Dedifferentiated amniotic fluid mesenchymal stem cell (primary cell): ENCODE results near the gene FMN1.

Experiments used
- DNase-seq: peaks from one replicate; pipeline ENCODE4 v3.0.0-alpha.2; 2016; ENCODE audit errors: extremely low spot score

Gene FMN1

DNA sequence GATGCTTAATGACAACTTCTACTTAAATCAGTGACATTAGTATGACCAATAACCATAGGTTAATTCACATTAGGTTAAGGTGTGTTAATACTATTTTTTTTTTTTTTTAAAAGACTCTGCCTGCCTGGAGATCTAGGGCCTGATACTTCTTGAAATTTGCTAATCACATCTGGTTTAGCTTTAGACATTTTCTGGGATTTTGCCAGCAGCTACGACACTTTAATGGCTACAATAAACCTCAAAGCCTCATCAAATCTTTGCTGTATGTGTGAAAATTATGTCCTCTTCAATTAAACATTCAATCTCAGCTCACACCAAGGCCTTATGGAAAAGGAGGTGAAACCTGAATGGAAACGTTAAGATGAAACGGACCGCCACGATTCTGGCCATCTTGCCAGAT is 308.8 kb downstream of the FMN1 start:
- no peak for DNase-seq

DNA sequence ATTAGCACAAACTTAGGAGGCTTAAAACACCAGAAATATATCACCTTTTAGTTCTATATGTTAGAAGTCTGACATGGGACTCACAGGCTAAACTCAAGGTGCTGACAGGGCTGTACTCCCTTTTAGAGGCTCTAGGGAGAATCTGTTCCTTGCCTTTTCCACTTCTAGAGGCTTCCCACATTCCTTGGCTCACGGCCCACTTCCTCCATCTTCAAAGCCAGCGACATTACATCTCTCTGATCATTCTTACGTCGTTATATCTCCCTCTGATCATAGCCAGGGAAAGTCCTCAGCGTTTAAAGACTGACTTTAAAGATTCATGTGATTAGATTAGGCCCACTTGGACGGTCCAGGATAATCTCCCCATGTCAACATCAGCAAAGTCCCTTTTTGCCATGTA is 310.4 kb downstream of the FMN1 start:
- DNase-seq: no peak

DNA sequence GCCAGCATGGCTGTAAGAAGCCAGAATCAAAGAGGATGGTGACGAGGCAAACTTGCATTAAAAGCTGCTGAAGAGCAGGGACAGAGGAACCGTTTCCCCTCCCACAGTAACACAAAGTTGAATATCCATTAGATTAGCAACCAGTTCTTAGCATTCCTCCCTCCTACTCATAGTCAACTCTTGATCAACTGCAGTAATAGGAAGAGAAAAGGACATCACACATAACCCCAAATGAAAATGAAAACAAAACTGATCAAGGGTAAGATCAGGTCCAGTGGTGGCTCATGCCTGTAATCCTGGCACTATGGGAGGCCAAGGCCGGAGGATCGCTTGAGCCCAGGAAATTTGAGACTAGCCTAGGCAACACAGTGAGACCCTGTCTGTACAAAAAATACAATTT is 311.6 kb downstream of the FMN1 start:
- DNase-seq: no peak

DNA sequence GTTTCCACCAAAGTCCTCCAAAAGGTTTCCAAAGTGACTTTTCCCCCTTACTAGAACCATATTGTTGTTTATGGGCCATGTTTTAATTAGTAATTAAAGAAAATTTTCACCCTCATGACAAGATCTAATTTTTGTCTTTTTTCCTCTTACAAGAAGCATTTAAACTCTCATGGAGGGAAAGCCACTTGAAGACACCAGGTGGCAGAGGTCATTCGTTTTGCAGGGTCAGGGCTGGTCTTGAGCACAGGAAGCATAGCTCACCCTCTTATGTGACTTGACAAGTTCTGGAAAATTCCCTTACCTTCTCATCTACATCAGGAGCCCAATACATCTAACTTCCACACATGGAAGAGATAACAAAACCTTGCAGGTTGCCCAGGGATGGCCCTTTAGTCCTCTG is 313.0 kb downstream of the FMN1 start:
- no peak for DNase-seq

DNA sequence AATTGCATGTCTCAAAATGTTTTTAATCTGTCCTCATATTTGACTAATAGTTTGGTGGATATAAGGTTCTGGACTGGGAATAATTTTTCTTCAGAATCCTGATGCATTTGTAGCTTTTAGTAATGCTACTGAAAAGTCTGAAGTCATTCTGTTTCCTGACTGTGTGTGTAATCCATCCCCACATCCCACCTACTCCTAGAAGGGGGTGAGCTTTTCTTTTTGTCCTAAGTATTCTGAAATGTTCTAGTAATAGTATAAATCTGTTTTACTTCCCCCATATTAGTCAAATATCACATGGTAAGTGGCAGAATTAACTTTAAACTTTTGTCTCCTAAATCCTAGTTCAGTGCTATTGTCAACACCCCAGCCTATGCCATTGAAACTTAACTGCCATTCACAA is 313.9 kb downstream of the FMN1 start:
- no peak for DNase-seq

DNA sequence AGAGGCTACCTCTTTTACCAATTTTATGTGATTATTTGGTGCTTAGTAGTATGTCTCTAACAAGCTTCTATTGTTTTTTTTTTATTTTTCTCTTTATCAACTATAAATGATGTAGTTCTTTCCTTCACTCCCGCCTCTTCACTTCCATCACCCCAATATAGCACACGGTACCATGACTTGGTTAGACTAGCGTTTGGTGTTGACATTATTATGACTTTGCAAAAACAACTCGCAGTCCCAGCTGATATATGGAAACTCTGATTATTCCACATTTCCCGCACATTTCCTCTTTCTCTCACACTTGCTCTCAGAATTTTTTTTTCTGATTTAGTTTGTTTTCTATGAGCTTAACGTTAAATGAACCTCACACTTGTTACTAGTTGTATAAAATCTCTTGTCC is 314.5 kb downstream of the FMN1 start:
- DNase-seq: no peak

DNA sequence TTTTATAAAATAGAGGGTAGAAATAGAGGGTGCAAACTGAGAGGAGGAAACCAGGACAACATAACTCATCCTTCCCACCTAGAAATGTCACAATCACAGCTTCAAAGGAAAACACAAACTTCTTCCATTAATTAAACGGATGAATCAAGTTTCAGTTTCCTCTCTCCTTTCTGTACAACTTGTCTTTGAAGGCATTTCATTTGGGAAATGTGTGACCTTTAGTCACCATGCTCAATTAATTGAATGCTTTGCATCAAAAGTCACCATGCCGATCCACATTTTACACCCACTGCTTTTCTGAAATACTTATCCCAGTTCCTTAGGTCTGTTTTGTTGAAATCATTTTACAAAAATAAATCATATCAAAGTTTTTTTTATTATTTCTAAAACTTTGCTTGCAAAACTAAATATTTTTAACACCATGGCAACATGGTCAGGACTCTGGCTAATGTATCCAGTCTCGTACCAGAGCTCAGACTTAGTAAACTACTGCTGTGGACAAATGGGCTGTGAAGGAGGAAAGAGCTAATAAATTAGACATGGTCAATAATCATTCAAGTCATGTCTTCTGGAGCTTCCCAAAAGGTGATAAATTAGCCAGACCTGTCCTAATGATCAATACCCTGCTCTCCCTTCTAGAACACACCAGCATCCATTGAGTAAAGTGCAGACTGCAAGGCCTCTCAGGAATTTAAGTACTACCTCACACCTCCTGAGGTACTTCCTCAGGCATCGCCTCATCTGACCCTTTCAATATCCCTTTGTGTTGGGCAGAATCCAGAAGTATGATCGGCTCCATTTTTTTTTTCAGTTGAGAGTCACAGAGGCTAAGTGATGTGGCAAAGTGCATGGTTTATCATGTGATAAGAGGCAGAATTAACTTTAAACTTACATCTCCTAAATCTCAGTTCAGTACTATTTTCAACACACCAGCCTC is 315.4 kb downstream of the FMN1 start:
- DNase-seq: no peak

DNA sequence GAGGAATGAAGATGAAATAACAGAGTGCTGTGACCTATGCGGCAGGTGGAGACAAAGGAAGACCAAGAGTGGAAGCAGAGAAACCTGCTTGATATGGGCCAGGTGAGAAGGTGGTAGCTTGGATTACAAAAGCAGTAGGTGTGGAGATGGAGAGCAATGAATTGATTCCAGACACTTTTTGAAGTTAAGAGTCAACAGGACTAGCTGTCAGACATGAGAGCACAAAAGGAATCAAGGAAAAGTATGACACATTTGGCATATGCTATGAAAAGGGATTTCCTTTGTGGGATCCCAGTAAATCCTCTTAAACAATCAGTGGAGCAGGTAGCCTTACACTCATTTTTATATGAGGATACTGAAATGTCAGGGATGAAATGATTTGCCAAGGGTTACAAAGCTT is 316.2 kb downstream of the FMN1 start:
- no peak for DNase-seq

DNA sequence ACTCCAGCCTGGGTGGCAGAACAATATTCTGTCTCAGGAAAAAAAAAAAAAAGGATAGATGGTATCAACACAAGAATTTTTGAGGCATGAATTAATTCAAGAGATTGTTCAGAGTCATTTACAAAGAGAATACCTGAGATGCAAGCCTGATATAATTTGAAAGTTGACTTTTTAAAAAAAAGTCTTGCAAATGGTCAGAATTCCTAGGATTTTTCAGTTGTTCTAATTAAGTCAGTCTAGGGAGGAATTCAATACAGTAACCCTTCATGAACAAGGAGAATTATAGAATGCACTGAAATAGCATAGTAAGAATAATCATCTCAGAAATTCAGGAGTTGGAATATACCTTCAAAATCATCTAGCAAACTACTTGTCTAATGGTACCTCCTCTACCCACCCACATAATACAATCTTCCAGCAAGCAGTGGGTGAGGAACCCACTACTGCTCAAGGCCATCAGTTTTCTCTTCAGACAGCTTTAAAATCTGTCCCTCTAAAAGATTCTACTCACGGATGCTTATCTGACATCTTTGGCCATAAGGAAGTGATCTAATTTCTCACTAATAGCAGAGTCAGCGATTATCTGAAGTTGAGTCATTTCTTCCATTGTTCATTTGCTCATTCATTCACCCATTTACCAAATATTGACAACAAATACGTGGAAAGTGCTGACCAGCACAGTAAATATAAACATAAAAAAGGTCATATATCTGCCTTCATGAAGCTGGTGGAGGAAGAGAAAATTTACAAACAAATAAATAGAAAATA is 317.1 kb downstream of the FMN1 start:
- DNase-seq: no peak

DNA sequence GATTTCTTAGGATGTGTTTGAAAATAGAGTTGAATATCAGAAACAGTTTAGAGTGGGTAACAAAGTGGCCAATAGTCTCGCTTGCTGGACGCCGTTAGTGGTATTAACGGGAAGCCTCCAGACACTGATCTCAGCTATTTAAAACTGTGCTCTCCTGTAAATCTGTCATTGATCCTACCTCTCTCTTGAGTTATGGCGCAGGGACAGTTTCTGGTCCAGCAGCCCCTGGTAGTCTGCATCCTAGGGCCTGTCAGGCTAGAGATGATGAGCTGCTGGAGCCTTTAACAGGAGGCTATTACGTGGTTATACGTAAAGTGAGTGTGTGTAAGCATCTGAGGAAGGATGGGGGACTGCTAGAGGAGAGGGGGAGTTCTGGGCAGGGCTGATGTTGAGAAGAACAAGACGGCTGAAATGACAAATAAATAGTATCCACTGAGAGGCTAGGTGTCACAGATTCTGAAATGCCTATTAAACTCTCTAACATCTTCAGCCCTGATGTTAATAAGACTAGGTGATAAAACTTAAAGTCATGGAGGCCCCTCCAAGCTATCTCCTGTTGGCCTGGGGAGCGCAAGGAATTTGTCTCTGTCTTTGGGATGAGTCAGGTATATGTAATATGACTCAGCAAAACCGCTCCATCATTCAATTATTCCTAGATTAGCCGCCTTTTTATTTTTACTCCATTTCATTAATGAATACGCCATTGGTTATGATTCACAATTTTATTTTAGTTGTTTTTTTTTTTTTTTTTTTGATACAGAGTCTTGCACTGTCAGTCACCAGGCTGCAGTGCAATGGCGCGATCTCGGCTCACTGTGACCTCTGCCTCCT is 321.0 kb downstream of the FMN1 start:
- DNase-seq: no peak

DNA sequence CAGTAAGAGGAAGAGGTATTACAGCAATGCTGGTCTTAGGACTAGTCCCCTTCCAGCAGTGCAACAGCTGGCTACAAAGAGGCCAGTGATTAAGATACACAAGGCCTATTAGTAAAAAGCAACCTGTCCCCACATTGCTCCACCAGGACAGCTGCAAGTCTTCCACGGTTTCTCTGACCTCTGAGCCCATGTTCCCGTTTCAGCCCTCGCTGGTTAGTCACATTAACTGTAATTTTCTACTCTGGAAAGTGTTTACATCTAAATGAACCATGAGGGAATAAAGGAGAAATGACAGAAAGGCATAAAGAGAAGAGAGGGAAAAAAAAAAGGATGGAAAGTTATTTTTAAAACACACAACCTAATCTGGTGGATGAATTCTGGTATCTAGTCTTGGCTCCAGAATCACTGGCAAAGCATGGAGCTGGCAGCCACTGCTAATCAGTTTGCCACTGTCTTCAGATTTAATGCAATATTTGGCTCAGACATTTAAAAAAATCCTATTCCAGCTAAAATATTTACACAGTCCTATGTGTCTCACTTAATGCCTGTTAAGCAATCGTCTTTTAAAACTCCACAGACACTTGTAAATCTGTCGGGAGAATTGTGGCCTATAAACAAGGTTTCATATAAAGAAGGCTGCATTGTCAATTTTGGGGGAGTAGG is 321.8 kb downstream of the FMN1 start:
- no peak for DNase-seq

DNA sequence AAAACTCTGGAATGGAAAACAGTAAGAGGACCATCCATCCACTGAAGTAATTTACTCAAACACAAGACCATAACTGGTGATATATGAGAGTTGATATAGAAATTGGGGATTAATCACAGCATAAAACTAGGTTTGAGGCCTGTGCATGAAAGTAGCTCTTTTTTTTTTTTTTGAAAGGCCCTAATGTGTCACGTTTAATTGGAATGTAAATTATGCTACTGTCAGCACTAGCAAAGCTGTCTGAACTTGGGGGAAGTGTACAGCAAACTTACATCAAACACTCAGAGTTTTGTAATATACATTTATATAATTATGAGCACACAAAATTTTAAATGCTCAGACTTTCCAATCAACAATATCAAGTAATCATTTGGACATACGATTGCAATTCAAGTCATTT is 322.6 kb downstream of the FMN1 start:
- DNase-seq: no peak

DNA sequence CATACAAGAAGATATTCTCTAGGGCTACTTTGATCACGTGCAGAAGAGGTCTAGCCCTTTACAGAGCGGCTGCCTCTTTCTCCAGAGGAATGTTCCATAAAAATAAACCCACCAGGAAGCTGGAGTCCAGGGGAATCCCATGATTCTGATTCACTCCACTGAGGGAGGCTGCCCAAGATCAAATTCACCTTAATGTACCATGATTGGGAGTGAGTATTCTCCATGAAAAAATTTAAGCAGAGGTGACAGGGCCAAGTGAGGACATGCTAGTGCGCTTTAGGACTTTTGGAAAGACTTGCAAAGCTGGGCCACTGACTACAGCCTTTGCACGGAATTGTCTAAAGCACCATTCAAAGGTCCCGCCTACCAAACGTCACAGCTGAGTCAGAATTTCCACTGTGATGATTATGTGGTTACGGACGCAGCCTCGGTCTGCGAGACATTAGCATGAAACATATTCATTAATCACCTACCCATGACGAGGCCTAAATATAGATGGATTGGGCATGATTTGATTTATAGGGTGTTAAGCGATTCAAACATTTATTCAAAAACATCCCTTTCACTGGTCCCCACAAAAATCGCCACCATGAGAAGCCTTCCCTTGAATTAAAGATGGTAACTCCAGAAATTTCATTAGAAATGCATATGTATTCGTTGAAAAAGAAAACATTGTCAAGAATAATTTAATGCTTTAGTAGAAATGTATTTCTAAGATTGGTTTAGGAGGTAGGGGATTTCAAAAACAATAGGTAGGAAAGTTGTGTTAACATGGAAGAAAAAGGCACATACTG is 324.1 kb downstream of the FMN1 start:
- peak; percentile 86 for DNase-seq

DNA sequence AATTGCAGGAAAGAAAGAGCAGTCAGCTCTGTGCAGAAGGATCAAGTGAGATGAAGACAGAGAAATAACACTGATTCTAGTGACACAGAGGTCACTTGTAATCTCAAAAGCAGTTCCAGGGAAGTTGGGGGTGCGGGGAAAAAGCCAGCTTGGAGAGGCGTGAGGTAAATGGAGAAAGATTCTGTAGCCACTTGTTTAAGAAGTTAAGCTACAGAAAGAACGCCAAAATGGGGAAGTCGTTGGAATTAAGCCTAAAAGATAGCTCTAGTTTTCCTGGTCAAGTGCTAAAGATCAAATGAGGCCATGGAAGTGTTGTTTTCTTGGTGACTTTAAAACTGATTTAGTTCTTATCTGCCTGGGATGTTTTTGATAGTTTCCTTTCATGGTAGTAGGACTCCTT is 324.7 kb downstream of the FMN1 start:
- no peak for DNase-seq

DNA sequence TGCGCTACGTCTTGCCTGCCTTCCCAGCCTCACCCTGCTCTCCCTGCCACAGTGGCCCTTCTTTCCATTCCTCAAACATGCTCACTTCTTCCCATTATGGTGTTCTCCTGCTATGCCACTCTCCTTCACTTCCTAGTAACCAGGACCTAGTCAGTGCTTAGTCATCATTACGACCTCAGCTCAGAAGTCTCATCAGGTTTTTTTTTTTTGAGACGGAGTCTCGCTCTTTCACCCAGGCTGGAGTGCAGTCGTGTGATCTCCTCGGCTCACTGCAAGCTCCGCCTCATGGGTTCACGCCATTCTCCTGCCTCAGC is 327.2 kb downstream of the FMN1 start:
- DNase-seq: peak; percentile 35

DNA sequence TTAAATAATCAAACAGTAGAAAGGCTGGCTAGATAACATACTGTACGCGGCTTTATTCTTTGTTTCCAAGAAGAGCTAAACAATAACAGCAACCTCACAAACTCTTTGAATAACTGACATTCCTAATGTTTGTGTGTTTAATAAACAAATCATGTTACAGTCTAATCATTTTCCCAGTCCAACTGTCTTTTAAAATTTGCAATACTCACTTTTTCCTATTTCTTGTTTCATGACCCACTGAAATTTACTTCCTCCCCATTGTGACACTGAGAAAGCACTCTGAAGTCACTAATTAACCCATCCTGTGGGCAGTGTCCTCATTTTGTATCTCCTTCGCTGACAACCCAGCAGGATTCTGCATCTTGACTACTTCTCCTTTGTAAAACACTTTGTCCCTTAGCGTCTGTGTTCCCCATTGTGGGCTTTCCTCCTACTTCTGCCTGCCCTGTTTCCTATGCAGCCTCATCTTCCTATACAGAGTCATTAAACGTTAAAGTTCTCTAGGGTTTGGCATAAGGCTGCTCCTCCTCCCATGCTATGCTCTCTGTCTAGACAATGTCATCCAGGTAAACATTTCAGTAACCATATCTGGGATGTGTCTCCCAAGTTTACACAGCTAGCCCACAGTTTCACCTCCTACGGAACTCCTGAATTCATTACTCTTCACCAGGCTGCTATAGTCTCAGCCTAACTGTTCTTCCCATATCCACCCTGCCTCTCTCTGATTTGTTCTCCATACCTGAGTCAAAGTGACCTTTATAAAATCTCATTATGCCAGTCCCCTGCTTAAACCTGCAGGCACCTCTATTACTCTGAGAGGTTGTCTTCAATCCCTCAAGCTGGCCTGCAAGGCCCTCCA is 327.8 kb downstream of the FMN1 start:
- no peak for DNase-seq

DNA sequence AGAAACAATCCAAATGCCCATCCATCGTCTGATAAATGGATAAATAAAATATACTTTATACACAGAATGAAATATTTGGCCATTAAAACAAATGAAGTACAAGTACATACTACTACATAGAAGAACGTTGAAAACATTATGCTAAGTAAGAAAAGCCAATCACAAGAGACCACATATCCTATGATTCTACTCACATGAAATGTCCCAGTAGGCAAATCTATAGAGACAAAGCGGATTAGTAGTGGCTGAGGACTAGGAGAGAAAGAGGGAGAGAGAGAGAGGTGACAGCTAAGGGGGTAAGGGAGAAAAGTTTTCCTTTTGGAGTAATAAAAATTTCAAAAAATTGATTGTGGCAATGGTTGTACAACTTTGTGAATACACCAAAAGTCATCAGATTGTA is 329.7 kb downstream of the FMN1 start:
- no peak for DNase-seq

DNA sequence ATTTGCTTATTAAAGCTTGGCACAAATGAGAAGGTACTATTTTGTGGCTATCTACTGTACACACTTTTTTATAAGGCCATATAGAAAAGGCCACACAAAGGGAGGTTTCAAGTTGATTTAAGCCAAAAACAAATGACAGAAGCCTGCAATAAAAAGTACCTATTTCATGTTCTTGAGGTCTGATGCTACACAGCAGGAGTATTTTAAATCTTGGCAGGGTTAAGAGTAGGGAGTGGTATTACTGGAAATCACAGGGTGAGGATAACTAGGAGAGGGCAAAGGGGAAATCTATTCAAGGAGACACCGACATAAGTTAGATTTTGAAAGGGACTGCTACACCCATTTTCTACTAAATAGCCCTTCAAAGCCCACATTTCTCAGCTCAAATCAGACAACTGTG is 330.5 kb downstream of the FMN1 start:
- DNase-seq: no peak

DNA sequence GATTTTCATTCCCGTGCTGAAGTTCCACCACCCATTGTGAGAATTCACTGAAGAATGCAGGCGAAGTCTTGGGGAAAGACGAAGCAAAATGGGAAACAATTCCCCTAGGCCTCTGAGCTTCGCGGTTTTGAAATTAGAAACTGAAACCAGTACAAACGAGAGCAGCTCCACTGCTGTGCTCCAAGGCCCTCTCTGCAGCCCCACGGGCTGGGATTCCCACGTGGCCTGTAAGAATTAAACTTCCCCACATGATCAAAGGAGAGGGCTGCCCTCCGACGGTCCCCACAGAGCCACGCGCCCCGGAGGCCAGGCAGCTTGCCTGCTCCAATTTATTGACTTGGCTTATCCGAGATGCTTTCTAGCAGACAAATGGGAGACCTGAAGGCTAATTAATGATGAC is 332.8 kb downstream of the FMN1 start:
- DNase-seq: peak; percentile 92

DNA sequence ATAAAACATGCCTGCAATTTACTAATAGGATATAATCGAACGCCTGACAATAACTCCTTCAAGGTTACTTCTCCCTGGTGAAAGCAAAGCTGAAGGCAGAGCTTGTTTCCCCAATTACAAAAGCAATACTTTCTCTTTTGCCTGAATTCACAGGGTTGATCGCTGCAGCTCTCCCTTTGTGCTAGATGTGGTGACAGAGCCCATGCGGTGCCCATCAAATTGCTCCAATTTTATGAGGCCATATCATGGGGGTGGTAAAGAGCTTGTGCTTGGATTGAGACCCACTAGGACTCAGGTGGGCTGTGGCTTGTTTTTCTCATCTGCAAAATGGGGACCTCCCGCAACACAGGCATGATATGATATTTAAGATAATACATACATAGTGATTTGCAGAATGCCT is 333.3 kb downstream of the FMN1 start:
- DNase-seq: no peak
